Stimulated activated CD8-positive, alpha-beta memory T cell treated with anti-CD3 and anti-CD28 coated beads, Interleukin-15, amount 100 ng/mL, for 24 hours (primary cell): ENCODE data around the gene EGFL7.

Experiments used
- DNase-seq: peaks from one replicate; pipeline ENCODE4 v3.0.0-alpha.2; 2020; ENCODE audit warnings: low read depth

Gene EGFL7

DNA sequence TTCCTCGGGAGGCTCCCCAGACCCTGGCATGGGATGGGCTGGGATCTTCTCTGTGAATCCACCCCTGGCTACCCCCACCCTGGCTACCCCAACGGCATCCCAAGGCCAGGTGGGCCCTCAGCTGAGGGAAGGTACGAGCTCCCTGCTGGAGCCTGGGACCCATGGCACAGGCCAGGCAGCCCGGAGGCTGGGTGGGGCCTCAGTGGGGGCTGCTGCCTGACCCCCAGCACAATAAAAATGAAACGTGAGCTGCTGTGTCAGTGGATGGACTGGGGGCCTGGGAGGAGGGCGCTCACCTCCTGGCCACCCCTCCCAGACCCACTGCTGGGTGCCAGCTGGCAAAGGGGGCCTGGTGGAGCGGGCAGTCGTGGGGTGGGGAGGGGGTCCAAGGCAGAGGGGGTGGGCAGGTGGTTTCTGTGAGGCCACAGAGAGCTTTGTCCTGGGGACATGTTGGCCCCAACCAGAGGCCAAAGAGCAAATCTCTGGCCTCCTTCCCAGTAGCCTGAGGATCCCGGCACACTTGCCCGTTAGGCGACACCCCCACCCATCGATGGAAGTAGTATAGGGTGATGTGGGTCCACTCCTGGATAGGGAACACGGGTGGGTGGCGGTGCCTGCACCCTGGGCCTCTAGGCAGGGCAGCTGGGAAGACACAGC is 9.8 kb downstream of the EGFL7 start:
- DNase-seq, result no peak

DNA sequence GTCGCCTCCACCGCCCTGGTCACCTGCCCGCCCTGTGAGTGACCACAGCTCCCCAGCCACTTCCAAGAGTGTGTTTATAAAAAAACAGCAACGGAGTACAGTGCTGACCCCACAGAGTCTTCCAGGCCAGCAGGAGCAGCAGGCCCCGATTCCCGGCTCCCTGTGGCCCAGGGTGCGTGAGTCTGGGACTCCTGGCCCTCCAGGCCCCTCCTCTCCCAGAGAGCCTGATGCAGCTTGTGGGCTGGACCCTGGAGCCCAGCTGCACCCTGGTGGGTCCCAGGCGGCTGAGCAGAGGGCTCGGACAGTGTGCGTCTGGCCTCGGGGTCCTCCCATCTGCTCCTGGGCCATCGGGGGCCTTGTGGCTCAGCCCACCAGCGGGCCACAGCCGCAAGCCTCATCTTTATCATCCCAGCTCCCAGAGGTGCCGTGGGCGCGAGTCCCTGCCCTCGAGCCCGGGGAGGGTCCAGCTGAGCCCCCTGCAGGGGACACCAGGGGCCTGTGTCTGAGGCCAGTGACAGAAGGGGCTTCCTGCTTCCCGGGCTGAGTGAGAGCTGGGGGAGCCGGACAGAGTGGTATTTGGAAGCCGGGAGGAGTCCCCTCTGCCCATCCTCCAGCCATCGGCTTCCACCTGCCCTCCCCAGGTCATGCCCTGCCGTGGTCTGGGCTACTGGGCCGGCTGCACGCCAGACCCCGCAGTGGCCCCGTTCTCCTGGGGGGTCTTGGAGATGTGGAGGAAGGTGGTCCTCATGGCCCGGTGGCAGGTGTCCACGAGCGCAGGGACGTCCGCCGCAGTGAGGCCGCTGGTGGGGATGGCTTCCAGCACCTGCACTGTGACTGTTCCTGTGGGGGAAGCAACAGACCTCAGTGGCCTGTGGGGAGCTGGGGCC is 10.6 kb downstream of the EGFL7 start:
- DNase-seq, result no peak

DNA sequence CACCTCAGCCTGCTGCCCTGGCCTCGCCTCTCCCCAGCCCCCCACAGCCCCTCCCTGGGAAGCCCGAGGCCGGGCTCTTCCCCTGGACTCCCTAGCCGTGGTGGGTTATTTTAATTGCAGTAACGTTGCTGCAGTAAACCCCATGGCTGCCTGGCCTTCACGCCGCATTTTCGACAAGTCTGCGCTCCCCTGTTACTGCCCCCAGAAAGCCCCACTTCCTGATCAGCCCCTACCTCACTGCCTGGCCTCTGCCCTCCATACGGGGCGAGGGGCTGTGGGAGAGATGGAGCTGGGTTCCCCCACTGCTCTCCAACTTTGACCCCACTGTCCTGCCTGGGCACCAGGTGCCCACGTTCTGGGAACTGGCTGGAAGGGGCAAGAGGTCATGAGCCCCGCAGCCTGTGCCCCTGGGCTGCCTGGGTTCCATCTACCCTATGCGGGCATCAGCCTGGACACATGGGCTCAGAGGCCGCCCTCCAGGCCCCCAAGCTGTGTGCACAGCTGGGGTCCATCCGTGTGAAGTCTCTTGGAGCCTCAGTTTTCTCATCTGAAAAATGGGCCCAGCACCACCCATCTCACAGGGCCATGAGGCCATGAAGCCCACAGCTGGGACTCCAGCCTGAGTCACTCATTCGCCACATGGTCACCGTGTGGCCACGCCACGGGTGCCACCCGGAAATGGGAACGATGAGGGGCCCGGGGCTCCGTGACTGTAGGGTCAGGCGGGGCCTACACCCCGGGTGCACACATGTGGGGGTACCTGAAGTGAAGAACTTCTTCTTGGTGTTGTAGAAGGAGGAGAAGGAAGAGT is 11.5 kb downstream of the EGFL7 start:
- no peak for DNase-seq

DNA sequence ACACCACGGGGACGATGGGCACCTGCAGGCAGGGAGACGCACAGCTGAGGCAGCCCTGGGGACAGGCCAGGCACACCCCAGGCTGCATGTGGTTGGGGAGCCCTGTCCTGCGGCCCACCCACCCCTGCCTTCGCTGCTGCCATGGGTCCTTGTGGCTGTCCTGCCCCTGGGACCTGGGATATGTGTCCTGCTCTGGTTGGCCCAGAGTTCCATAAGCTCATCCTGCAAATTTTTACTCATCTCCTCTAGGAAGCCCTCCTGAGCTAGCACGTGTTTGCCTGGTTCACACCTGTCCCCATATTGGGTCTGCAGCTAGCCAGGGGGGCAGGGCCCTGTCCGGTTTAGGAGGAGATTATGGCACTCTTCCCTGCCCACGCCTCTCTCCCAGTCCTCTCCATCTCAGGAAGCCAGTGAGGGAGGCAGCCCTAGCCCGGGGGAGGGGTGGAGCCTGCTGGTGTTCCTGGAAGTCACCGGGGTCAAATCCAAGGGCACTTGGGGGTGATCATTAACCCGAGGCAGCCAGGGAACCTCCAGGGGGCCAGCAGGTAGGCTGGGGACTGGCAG is 12.2 kb downstream of the EGFL7 start:
- DNase-seq, result no peak

DNA sequence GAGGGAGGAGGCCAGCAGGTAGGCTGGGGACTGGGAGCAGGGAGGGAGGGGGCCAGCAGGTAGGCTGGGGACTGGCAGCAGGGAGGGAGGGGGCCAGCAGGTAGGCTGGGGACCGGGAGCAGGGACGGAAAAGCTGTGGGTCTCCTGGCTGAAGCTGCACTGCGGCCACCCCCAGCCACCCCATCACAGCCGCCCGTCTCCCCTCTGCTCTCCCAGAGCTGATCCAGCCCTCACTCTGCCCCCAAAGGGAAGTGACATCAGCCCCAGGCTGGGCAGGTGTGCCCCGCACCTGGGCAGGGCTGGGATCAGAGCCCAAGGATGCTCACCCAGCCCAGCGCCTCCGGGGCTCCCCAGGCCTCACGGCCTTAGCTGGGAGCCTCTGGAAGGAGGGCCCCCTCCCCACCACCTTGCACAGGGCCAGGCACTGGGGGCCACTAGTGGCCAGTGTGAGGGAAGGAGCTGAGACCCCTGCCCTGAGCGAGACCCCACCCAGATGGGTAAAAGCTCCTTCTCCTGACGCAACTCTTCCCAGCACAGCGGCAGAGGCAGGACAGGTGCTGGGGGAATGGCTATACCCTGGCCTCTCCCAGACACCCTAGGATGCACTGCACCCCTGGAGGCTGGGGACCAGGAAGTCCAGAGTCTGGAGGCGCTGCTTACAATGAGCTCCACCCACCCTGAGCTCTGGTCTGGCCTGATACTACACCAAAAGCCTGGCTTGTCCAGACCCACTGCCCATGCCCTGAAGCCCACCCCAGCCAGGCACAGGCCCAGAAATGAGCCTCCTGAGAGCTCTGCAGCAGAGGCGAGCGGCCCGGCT is 13.0 kb downstream of the EGFL7 start:
- no peak for DNase-seq

DNA sequence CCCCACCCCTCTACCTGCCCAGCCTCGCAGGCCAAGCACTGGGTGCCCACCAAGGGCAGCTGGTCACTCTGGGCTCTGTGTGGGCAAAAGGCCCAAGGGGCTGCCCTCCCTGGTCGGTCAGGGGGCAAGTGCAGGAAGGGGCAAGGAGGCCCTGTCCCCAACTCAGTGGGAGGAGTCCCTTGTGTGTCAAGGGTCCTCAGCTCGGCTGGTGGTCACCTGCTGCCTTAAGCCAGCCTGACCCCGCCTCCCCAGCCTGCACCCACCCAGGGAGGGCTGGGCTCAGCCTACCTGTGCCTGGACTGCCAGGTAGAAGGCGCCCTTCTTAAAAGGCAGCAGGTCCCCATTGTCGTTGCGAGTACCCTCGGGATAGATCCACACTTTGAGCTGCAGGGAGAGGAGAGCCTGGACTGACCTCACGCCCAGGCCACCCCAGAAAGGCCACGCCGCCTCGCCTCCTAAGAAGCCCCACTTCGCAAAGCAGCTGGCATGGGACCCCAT is 13.6 kb downstream of the EGFL7 start:
- no peak for DNase-seq

DNA sequence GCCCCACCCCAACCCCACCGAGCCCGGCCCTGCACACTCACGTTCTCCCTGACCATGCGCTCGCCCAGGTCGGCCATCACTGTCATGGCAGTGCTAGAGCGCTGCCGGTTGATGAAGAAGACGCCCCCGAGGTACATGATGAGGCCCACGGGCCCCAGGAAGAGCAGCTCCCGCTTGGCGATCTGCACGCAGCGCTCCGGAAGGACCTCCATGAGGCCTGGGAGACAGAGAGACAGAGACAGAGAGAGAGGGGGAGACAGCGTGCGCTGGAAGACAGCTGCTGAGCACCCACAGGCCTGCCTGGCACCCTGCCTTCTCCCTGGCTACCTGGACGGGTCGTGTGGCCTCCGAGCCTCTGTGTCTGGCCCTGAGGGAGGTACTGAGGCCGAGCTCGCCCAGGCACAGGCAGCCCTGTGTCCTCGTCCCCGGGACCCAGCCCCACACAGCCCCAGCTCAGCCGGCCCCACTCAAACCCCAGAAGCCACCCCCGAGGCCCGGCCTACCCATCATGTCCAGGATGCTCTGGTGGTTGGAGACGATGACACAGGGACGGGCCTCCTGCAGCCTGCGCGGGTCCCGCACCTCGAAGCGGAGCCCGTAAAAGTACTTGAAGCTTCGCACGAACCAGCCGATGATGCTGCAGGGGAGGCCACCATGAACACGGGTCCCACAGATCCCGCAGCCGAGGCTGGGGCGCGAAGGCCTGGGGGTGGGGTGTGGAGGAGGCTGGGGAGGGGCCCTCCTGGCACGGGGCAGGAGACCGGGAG is 14.4 kb downstream of the EGFL7 start:
- DNase-seq, result no peak

DNA sequence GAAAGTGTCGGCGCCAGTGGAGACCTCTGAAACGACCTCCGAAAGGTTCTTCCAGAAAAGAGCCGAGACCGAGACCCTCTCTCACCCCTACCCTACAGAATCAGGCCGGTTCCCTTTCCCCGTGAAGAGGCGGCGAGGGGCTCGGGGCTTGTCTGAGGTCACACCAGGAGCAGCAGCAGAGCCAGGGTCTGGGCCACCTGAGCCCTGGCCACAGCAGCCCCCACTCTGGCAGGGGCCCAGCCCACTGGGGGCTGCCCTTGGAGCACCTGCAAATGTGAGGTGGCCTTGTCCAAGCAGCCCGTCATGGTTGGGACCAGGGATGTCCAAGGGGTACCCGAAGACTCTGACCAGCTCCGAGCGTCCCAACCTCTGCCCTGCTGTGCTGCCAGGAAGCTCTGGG is 15.3 kb downstream of the EGFL7 start:
- no peak for DNase-seq

DNA sequence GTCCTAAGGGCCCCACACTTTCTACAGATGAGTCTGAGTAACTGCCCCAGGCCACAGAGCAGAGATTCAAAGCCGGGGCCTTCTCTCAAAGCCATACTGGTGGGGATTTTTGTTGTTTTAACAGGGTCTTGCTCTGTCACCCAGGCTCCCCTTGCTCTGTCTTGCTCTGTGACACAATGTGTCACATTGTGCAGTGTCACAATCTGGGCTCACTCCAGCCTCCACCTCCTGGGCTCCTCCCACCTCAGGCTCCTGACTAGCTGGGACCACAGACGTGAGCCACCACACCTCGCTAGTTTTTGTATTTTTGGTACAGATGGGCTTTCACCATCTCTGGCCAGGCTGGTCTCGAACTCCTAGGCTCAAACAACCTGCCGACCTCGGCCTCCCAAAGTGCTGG is 15.9 kb downstream of the EGFL7 start:
- DNase-seq, result no peak

DNA sequence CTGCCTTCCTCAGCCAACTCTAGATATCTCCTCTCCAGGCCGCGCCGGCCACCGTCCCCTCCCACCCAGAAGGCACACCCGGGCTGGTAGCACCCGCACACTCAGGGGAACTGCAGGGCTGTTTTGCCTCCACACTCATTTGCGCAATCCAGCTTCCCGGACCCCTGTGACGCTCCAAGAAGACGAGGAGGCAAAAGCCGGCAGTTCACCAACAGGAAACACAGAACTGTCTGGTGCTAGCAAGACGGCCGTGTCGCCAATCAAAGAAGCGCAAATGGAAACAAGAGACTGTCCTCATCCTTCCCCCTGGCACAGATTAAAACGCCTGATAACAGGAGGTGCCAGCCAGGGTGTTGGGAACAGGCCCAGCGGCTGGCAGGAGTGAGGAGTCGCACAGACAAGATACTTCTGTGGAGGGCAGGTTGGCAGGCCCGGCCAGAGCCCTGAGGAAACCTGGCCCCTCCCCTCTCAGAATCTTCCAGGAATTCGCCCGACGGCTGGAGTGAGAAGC is 16.8 kb downstream of the EGFL7 start:
- no peak for DNase-seq

DNA sequence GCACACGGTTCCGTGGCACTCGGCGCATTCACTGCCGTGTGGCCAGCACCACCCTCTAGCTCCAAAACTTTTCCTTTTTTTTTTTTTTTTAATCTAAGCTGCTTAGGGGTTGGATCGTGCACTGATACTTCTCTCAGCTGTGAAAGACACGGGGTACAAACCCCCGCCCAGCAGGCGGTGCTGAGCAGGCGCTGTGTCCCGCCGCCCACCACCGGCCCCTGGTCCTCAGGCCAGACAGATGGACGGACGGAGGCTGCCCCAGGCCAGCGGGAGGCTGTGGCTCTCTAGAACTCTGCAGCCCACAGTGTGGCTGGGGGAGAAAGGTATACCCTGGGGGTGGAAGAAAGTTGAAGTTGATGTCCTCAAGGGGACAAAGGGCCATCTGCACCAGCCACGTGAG is 18.3 kb downstream of the EGFL7 start:
- no peak for DNase-seq

DNA sequence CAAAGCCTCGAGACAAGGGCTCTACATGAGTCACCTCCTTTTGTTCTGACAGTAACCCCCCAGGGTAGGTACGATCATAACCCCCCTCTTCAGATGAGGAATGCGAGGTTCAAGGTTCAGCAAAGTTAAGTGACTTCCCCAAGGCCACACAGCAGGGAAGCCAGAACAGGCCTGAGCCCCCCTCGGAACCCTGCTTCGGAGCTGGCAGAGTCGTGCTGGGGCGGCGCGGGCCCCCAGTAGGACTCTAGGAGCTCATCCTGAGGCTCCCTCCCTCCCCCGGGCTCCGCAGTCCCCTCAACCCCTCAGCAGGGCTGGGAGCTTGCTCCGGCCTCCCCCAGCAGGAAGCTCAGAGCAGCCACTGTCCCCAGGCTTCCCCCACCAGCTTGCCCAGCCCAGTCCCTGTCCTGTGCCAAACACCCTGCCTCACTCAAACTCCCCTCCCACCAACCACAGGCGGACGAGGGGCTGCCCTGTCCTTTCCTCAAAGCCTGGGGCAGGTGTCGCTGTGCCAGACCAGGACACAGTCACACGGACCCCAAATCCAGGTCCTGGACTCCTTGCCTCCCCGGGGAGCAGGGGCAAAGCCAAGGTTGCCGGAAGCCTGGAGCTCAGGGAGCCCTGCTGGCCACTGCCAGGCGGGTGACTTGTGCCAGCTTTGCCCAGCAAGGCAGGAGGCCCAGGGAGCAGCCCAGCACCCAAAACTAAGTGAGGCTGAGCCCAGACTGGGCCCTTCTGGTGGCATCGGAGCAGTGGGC is 19.4 kb downstream of the EGFL7 start:
- DNase-seq, result no peak

DNA sequence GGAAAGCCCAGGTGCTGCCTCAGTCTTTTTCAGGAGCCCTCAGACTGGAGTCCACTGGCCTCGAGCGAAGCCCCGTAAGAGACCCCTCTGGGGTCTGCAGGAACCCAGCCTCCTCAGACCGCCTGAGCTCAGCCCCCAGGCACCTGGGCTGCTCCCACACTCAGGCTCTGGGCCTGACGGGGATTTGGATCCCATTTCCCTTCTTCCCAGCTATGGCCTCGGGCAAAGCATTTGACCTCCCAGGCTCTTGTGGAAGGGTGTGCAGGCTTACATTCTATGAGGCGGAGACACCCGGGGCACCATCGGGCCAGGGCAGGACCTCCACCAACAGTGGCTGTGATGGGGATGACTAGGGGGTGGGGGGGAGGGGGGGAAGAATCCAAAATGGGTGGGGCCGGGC is 20.0 kb downstream of the EGFL7 start:
- no peak for DNase-seq

DNA sequence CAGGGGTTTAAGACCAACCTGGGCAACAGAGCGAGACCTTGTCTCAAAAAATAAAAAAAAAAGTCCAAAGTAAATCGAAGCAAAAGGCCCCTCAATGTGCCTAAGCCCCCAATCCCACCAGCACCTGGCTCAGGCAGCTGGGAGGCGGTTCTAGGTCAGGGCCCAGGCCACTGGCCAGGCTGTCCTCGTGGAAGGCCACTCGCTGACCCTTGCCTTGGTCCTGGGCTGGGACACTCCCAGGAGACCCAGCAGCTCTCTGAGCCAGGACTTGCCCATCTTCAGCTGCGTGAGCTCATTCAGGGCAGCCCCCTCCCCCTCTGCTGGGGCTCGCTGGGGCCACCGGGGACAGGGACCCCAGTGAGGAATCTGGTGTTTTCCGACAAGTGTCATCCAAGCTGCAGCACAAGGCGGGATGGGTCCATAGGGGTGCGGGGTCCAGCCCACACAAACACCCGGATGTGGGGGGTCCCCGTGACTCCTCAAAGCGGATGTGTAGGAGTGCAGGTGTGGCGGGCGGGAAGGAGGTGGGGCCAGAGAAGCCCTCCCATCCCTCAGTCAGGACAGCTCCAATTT is 20.5 kb downstream of the EGFL7 start:
- no peak for DNase-seq

DNA sequence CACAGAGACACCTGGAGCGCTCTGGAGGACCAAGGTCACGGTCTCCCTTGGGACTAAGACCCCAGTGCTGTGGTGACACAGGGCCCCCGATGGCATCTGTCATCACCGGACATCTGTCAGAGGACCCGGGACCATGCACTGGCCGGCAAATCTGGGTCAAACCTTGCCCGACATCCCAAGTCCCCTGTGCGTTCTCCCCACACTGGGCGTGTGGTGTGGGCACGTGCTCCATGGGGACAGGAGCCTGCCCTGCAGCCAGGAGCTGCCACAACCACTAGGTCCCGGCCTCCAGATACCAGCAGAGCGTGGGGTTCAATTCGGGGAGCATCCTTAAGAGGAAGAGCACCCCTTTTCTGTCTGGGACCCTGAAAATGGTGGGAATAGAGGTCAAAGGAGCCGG is 21.0 kb downstream of the EGFL7 start:
- no peak for DNase-seq

DNA sequence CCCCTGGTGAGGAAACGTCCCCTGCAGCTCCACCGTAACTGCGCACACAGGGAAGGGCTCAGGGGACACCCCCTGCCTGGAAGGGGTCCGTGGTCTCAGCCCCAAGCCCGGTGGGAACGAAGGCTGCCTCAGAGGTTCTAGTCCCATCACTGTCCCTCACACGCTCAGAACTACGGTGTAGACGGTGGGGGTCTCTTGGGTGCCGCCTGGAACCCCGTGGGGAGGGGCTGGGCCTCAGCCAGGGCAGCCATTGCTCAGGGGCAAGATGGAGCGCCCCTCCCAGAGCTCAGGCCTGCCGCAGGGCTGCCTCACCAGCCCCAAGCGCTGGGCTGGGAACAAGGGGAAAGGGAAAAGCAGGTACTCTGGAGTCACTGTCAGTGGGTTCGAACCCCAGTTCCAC is 21.6 kb downstream of the EGFL7 start:
- no peak for DNase-seq

DNA sequence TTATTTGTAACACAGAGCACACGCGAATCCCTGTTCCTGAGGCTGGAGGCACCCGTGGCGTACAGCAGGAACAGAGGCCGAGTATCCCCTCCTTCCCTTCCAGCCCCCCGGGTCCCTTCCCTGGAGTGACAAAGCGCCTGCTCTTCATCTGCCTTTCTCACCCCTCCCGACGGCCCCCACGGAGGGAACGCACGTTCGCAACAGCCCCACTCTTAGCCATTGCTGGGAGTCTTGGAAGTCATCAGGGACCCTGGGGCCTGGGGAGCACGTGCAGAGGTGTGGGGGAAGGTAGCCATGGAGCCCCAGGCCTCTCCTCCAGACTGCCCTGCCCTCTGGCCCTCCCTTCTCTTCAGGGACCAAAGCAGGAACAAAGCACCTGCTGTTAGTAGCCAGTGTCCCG is 22.1 kb downstream of the EGFL7 start:
- no peak for DNase-seq

DNA sequence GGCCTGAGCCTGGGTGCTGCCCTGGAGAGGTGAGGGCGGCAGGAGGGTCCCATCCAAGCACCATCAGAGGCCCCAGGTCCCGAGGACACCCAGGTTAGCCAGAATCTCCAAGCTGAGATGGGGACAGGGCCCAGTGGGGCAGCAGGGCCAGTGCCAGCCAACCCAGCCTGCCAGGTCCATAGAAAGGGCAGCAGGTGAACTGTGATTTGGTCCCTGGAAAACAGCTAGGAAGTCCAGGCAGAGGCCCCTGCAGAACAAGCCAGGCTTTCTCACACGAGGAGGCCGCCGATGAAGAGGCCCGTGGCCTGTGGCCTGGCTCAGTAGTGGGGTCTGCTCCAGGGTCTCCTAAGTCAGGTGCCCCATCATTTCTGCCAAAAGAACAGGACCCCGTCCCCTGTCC is 22.5 kb downstream of the EGFL7 start:
- DNase-seq, result no peak

DNA sequence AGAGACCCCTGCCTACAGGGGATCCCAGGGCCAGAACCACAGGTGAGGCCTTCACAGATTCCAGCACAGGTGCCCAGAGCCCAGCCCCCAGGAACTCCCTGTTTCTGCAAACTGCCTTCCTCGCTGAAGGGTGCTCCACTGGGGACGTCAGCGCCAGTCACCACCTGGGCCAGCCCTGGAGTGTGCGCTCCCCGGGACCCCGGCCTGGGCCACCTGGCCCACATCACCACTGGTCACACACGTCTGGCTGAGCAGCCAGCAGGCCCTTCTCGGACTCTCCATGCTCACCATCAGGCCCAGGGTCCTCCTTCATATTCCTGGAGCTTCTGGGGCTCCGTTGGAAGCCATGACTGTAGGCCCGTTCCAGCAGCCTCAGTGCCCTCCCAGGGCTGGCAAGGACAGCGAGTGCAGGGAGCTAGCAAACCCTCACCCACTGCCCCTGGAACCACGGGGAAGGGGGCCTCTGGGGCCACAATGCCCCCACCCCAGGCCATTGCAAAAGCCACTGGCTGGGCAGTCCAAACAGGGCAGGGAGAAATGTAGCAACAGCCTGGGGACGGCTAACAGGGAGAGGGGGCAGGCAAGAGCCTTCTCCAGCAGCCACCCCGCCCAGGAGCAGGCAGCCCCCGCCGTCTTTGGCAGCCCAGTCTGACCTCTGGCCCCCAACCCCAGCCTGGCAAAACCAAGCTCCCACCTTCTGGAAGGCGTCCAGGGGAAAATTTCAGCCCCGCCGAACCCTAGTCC is 23.2 kb downstream of the EGFL7 start:
- DNase-seq, result no peak
